ENCODE results near the gene GJC2. TPM values are rescaled to one million over a fixed set of nuclear protein-coding genes. Genes with fewer than 3 reads are reported as not detected.

Gene GJC2
- polyA plus RNA-seq, 1 donor (not counting 4 experiments of a cell fraction or from before 2014, with no cell fraction given) = 0.58 TPM

DNA sequence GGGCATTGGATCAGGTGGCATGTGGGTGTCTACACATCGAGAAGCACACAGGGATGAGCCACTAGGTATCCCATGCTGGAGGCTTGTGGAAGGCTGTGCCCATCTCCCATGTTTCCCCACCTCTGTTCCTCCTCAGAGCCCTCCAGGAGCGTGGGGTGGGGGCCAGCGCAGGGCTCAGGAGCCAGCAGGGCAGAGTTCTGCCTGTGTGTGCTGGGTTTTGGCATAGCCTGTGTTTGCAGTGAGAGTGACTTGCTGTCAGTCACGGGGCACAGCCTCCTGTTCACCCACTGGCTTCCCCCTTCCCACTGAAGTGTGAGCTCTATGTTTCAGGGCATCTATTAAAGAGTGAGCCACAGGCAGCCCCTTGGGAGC, 26.3 kb downstream of the GJC2 start:
- DNase-seq (ENCODE audit: low read depth, low spot score) (no peak), FAIRE-seq (no peak)
- dilution Hi-C loops (cut with MboI; ENCODE audit: extremely low pct_ligation_motif_present, low sequenced_read_pairs) = no loop called here

DNA sequence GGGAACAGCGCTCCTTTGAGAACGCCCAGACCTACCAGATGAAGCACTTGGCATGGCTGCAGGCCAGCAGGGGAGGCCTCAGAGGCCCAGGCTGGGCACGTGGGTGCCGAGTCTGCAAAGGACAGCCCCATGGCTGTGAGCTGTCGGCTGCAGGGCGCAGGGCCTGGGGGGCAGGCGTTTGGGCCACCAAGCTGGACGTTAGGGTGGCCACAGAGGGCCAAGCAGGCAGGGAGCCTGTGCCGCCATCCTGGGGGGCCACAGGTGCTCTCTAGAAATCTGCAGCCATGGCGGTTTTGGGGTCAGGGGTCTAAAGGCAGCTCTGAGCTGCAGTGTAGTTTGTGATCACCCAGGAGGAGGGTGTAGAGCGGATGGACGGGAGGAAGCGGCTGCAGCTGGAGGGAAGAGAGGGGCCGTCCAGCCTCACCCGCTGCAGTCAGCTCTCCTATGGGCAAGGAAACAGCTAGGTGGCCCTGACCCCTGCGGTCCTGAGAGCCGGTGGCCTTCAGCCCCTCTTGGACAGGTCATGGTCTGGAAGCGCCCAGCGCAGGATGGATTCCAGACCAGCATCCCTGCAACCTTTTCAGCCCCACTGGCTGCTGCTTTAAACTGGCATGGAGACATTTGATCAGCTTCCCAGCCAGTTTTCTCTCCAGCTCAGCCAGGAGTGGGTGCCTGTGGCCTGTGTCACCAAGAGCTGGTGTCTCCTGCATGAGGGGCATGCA, 26.9 kb downstream of the GJC2 start:
- Histone ChIP-seq H3K9ac (ENCODE audit: control insufficient read depth, extremely low read depth, insufficient read depth, low read length) (no peak overlapping the region), H3K9me1 (ENCODE audit: control insufficient read depth, extremely low read depth, insufficient read depth, low read length) (no peaks in the 10 kb centered on the region), H3K4me2 (ENCODE audit: control insufficient read depth, extremely low read depth, insufficient read depth, low read depth, low read length) (no peak overlapping the region), H3K9me3 (ENCODE audit: control insufficient read depth, low read depth, low read length) (no peaks in the 10 kb centered on the region), H2AFZ (ENCODE audit: control insufficient read depth, low read length) (no peak overlapping the region), H3K36me3 (ENCODE audit: control insufficient read depth in 2 of 2, extremely low read depth in 1 of 2, insufficient read depth in 2 of 2, low read length in 2 of 2) (peaks cover 0 to 3% of the 10 kb centered on the region in 2 experiments), H3K27ac (ENCODE audit: control insufficient read depth, insufficient read depth, low read length) (no peak overlapping the region), H4K20me1 (ENCODE audit: control insufficient read depth, extremely low read depth, insufficient read depth, low read length) (peaks cover 3% of the 10 kb centered on the region), H3K4me3 (ENCODE audit: control insufficient read depth in 2 of 3, extremely low read depth in 1 of 3, insufficient read depth in 2 of 3, low read depth in 1 of 3, low read length in 3 of 3) (no peak overlapping the region), H3K79me2 (ENCODE audit: control insufficient read depth, insufficient read depth, low read length) (peaks cover 8% of the 10 kb centered on the region), H3K4me1 (ENCODE audit: control insufficient read depth, extremely low read depth, insufficient read depth, low read length) (peaks cover 5% of the 10 kb centered on the region), H3K27me3 (ENCODE audit: control insufficient read depth, extremely low read depth, insufficient read depth, low read length) (no peaks in the 10 kb centered on the region)
- dilution Hi-C loops (cut with MboI; ENCODE audit: extremely low pct_ligation_motif_present, low sequenced_read_pairs) = no loop called here
- TF ChIP-seq, protein P1, sequence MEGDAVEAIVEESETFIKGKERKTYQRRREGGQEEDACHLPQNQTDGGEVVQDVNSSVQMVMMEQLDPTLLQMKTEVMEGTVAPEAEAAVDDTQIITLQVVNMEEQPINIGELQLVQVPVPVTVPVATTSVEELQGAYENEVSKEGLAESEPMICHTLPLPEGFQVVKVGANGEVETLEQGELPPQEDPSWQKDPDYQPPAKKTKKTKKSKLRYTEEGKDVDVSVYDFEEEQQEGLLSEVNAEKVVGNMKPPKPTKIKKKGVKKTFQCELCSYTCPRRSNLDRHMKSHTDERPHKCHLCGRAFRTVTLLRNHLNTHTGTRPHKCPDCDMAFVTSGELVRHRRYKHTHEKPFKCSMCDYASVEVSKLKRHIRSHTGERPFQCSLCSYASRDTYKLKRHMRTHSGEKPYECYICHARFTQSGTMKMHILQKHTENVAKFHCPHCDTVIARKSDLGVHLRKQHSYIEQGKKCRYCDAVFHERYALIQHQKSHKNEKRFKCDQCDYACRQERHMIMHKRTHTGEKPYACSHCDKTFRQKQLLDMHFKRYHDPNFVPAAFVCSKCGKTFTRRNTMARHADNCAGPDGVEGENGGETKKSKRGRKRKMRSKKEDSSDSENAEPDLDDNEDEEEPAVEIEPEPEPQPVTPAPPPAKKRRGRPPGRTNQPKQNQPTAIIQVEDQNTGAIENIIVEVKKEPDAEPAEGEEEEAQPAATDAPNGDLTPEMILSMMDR (optimal IDR thresholded peaks at IDR 0.05 in 1 of 3, IDR thresholded peaks at IDR 0.05 in 1 of 3, conservative IDR thresholded peaks at IDR 0.05 in 1 of 3; ENCODE audit: extremely low read depth in 1 of 3, insufficient read depth in 2 of 3, low read length in 3 of 3) = no peak
- TF ChIP-seq EZH2 (IDR thresholded peaks at IDR 0.05; ENCODE audit: low read length) = no peak
- FAIRE-seq = no peak
- DNase-seq (ENCODE audit: low read depth, low spot score) = no peak

More for the DNA sequence above, 26.3 kb downstream of the GJC2 start:
- Histone ChIP-seq H3K9me3 (ENCODE audit: control insufficient read depth, low read depth, low read length) (no peaks in the 10 kb centered on the region), H3K9me1 (ENCODE audit: control insufficient read depth, extremely low read depth, insufficient read depth, low read length) (no peaks in the 10 kb centered on the region), H2AFZ (ENCODE audit: control insufficient read depth, low read length) (no peak overlapping the region), H3K27me3 (ENCODE audit: control insufficient read depth, extremely low read depth, insufficient read depth, low read length) (no peaks in the 10 kb centered on the region), H3K4me1 (ENCODE audit: control insufficient read depth, extremely low read depth, insufficient read depth, low read length) (peaks cover 5% of the 10 kb centered on the region), H3K36me3 (ENCODE audit: control insufficient read depth in 2 of 2, extremely low read depth in 1 of 2, insufficient read depth in 2 of 2, low read length in 2 of 2) (peaks cover 0 to 3% of the 10 kb centered on the region in 2 experiments), H3K4me2 (ENCODE audit: control insufficient read depth, extremely low read depth, insufficient read depth, low read depth, low read length) (no peak overlapping the region), H3K4me3 (ENCODE audit: control insufficient read depth in 2 of 3, extremely low read depth in 1 of 3, insufficient read depth in 2 of 3, low read depth in 1 of 3, low read length in 3 of 3) (peak overlapping the region in 1 of 3 experiments; percentile 60), H3K79me2 (ENCODE audit: control insufficient read depth, insufficient read depth, low read length) (peaks cover 8% of the 10 kb centered on the region), H4K20me1 (ENCODE audit: control insufficient read depth, extremely low read depth, insufficient read depth, low read length) (peaks cover 3% of the 10 kb centered on the region), H3K27ac (ENCODE audit: control insufficient read depth, insufficient read depth, low read length) (no peak overlapping the region), H3K9ac (ENCODE audit: control insufficient read depth, extremely low read depth, insufficient read depth, low read length) (no peak overlapping the region)
- TF ChIP-seq, protein P1 (optimal IDR thresholded peaks at IDR 0.05 in 1 of 3, IDR thresholded peaks at IDR 0.05 in 1 of 3, conservative IDR thresholded peaks at IDR 0.05 in 1 of 3; ENCODE audit: extremely low read depth in 1 of 3, insufficient read depth in 2 of 3, low read length in 3 of 3) = no peak
- TF ChIP-seq EZH2 (IDR thresholded peaks at IDR 0.05; ENCODE audit: low read length) = no peak

Data from keratinocyte (primary cell).